ENCODE data around the gene REV1.
"Not testable (repeated sequence)": the region's sequence is repeated elsewhere in the genome, so short reads cannot be mapped to it uniquely, and the experiment has no call there.

REV1 gene

DNA sequence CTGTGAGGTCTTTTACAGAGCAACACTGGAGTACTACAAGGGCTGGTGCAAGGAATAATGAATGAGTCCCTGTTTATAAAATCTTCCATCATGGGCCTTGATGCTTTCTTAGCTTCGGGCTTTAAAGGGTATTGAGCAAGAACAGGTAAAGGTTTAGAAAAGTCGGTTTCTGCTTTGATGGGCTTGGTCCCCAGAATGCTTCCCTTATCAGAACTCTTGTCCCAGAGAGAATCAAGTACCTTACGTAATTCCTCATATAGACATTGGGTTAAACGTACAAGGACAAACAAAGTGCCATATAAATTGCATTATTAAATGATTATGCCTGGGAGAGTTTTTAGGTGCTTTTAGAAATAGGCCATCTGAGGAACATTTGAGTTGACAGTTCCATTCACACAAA, 24.5 kb upstream of the REV1 start:
- no peak for DNase-seq (ENCODE audit: low read depth)
- TF ChIP-seq, protein P1, sequence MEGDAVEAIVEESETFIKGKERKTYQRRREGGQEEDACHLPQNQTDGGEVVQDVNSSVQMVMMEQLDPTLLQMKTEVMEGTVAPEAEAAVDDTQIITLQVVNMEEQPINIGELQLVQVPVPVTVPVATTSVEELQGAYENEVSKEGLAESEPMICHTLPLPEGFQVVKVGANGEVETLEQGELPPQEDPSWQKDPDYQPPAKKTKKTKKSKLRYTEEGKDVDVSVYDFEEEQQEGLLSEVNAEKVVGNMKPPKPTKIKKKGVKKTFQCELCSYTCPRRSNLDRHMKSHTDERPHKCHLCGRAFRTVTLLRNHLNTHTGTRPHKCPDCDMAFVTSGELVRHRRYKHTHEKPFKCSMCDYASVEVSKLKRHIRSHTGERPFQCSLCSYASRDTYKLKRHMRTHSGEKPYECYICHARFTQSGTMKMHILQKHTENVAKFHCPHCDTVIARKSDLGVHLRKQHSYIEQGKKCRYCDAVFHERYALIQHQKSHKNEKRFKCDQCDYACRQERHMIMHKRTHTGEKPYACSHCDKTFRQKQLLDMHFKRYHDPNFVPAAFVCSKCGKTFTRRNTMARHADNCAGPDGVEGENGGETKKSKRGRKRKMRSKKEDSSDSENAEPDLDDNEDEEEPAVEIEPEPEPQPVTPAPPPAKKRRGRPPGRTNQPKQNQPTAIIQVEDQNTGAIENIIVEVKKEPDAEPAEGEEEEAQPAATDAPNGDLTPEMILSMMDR (IDR thresholded peaks at IDR 0.05; ENCODE audit: control insufficient read depth, extremely low read depth, insufficient read depth): no peak
- H3K4me3 ChIP-seq (ENCODE audit: low read depth, low read length): no peak overlapping the region

DNA sequence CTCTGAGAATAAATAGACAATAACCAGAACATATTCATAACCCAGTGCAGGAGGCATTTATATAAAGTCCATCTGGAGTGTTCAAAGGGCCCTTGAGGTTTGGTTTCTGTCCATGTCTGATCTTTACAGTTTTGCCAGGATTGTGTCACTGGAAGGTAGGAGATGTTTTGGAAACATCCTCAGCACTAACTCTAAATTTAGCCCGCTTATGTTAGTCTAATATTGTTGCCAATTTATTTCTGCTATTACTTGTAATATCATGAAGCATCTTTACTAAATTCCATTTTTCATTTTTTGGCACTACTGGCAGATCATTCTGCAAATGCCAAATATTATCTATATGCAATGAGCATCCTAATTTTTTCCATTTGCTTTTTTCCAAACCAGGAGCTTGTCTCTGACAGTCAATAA, 22.4 kb upstream of the REV1 start:
- TF ChIP-seq, protein P1 (IDR thresholded peaks at IDR 0.05; ENCODE audit: control insufficient read depth, extremely low read depth, insufficient read depth): no peak
- H3K4me3 ChIP-seq (ENCODE audit: low read depth, low read length): no peak overlapping the region
- DNase-seq (ENCODE audit: low read depth): no peak

DNA sequence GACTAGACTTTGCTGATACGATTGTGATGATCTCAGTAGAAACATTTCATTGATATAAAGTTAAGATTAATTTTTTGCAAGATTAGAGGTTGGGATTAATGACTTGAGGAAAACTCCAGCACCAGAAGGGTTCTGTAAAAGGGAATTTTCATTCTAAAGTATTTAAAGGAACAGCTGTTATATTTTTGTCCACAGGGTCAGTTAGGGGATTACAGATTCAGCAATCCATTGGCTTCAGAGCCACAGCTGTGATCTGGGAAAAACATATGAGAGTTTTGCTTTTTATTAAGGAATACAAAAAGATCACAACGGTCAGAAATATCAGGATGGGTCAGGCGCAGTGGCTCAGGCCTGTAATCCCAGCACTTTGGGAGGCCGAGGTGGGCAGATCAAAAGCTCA, 19.6 kb upstream of the REV1 start:
- TF ChIP-seq, protein P1 (IDR thresholded peaks at IDR 0.05; ENCODE audit: control insufficient read depth, extremely low read depth, insufficient read depth): no peak
- DNase-seq (ENCODE audit: low read depth): no peak

DNA sequence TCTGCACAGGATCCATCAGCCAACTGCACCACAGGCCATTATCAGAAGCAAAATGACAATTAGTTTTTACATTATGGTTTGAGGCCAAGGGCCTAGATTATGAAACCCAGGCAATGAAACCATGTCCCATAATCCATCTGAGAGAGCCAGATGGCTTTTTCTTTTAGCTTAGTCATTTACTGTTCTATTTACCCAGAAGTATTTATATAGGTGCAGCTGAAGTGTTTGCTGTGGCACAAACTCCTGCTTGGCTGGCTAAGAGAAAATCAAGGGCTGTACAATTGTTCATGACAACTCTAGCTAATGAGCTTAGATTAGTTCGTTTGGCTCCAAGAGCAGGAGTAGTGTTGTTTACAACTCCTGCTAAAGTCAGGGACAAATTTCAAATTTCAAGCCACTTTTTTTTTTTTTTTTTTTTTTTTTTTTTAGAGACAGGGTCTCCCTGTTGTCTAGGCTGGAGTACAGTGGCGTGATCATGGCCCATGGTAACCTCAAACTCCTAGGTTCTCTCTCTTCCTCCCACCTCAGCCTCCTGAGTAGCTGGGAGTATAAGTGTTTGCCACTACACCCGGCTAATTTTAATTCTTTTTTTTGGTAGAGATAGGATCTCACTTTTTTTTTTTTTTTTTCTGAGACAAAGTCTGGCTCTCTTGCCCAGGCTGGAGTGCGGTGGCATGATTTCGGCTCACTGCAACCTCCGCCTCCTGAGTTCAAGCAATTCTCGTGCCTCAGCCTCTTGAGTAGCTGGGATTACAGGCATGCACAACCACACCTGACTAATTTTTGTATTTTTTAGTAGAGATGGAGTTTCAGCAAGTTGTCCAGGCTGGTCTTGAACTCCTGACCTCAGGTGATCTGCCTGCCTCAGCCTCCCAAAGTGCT, 18.4 kb upstream of the REV1 start:
- TF ChIP-seq, protein P1 (IDR thresholded peaks at IDR 0.05; ENCODE audit: control insufficient read depth, extremely low read depth, insufficient read depth): no peak
- peak; percentile 25 for DNase-seq (ENCODE audit: low read depth)
- H3K4me3 ChIP-seq (ENCODE audit: low read depth, low read length): no peak overlapping the region

More for the DNA sequence above, 19.6 kb upstream of the REV1 start:
- H3K4me3 ChIP-seq (ENCODE audit: low read depth, low read length): no peak overlapping the region

DNA sequence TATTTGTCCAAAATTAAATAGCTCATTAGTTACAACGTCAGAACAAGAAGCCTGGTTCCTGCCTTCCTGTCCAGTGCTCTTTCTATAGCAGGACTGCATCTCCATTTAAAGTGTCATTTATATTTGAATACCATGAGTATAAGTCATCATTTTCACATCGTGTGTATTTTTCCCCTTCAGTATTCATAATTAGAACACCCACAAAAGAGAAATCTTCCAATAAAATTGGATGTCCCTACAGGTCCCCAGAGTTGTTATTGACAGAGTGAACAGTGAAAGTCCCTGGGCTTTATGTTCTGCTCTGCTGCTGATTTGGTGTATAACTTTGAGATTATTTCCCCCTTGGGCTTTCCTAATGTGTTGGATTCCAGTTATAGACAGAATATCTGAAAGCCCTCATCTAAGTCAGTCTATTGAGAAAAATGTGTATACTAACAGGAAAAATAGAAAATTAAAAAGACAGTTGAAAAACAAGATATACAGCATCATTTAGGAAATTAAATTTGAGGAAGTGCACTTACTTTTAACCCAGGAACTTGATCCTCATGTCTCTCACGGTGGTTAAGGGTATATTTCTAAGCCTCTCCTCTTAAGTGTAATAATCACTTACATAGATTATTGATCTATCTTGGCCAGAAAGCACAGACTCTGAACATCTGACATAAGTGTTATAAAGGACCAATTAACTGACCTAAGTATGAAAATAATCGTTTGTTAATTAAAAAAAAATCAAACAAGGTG, 15.2 kb upstream of the REV1 start:
- TF ChIP-seq, protein P1 (IDR thresholded peaks at IDR 0.05; ENCODE audit: control insufficient read depth, extremely low read depth, insufficient read depth): no peak
- no peak overlapping the region for H3K4me3 ChIP-seq (ENCODE audit: low read depth, low read length)
- DNase-seq (ENCODE audit: low read depth): no peak

DNA sequence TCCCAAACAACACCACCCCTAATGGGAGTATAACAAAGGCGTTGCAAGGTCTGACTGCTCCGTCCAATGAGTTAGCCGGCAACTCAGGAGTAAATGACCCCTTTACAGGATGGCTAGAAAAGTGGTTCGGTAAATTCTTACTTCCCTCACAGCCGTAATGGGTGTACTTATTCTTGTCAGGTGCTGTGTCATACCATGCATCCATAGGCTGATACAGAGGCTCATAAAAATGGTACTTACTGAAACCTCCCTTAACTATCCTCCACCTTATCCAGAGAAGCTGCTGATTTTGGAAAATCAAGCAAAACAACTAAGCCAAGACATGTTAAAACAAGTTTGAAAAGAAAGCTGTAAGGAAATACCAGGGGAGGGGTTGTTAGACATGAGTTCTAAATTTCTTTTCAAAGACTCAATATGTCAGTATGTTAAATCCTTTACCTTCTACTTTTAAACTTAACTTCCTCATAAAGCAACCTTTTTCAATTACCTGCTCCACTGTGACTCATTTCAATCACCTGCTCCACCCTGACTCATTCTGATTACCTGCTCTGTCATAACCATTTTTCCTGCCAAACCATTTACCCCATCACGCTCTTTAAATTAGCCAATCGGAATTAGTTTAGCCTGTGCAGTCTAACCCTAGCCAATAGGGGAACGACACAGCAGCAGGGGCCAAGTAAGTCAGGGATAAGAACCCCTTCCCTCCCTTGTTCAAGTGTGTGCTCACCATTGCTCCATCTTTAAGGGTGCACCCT, 14.0 kb upstream of the REV1 start:
- not testable (repeated sequence) for H3K4me3 ChIP-seq (ENCODE audit: low read depth, low read length); DNase-seq (ENCODE audit: low read depth)

DNA sequence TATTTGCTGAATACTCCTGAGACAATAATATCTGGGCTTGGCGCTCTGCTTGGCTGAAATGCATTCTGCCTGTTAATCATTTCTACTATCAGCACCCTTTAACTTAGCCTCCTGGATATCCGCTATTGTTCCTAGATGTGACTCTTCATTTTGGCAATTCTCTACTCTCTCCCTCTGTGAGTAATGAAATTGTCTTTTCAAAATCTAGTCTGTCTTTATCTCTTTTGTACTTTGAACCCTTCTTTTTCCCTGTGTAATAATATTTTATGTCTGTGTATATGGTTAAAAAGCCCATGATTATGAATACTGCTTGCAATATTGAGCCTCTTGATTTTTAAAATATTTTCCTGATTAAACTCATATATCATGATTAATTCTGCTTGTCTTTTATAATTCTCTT, 6.2 kb upstream of the REV1 start:
- H3K4me3 ChIP-seq (ENCODE audit: low read depth, low read length): no peak overlapping the region
- TF ChIP-seq, protein P1 (IDR thresholded peaks at IDR 0.05; ENCODE audit: control insufficient read depth, extremely low read depth, insufficient read depth): no peak
- no peak for DNase-seq (ENCODE audit: low read depth)
